ENCODE data around the gene DNHD1.
"Not testable (repeated sequence)": the region's sequence is repeated elsewhere in the genome, so short reads cannot be mapped to it uniquely, and the experiment has no call there.

DNHD1 gene

GRCh38 chr11:6504166-6504565 is 7.1 kb downstream of the DNHD1 start:
- H3K36me3 ChIP-seq (ENCODE audit: control insufficient read depth, low read depth, low read length) = no peaks in the 10 kb centered on the region
- no peaks in the 10 kb centered on the region for H3K9me3 ChIP-seq (ENCODE audit: control insufficient read depth, low read depth, low read length)
- no peak overlapping the region for H3K27ac ChIP-seq (ENCODE audit: low read length)

GRCh38 chr11:6505577-6506240 is 8.6 kb downstream of the DNHD1 start:
- Histone ChIP-seq H3K27ac (ENCODE audit: low read length) (no peak overlapping the region), H3K27me3 (ENCODE audit: control insufficient read depth, insufficient read depth, low read length) (no peaks in the 10 kb centered on the region), H3K4me3 (ENCODE audit: low read length) (no peak overlapping the region), H3K9me3 (ENCODE audit: control insufficient read depth, low read depth, low read length) (no peaks in the 10 kb centered on the region), H3K4me1 (ENCODE audit: control insufficient read depth, low read depth, low read length) (no peaks in the 10 kb centered on the region), H3K9ac (ENCODE audit: low read length) (no peak overlapping the region), H3K36me3 (ENCODE audit: control insufficient read depth, low read depth, low read length) (no peaks in the 10 kb centered on the region)

More at GRCh38 chr11:6504166-6504565, 7.1 kb downstream of the DNHD1 start:
- Histone ChIP-seq H3K4me3 (ENCODE audit: low read length) (no peak overlapping the region), H3K4me1 (ENCODE audit: control insufficient read depth, low read depth, low read length) (no peaks in the 10 kb centered on the region), H3K9ac (ENCODE audit: low read length) (no peak overlapping the region), H3K27me3 (ENCODE audit: control insufficient read depth, insufficient read depth, low read length) (no peaks in the 10 kb centered on the region)

- Histone ChIP-seq H3K9me3 (ENCODE audit: control insufficient read depth, low read depth, low read length) (no peaks in the 10 kb centered on the region), H3K4me1 (ENCODE audit: control insufficient read depth, low read depth, low read length) (no peaks in the 10 kb centered on the region), H3K4me3 (ENCODE audit: low read length) (no peak overlapping the region), H3K27ac (ENCODE audit: low read length) (no peak overlapping the region), H3K27me3 (ENCODE audit: control insufficient read depth, insufficient read depth, low read length) (no peaks in the 10 kb centered on the region), H3K9ac (ENCODE audit: low read length) (no peak overlapping the region), H3K36me3 (ENCODE audit: control insufficient read depth, low read depth, low read length) (peaks cover 6% of the 10 kb centered on the region)
Observed at GRCh38 chr11:6516865-6517264, 19.8 kb downstream of the DNHD1 start.

GRCh38 chr11:6520265-6520664 is 23.2 kb downstream of the DNHD1 start:
- Histone ChIP-seq H3K9ac (ENCODE audit: low read length) (no peak overlapping the region), H3K9me3 (ENCODE audit: control insufficient read depth, low read depth, low read length) (no peaks in the 10 kb centered on the region), H3K4me1 (ENCODE audit: control insufficient read depth, low read depth, low read length) (no peaks in the 10 kb centered on the region), H3K36me3 (ENCODE audit: control insufficient read depth, low read depth, low read length) (peaks cover 6% of the 10 kb centered on the region), H3K27ac (ENCODE audit: low read length) (no peak overlapping the region), H3K27me3 (ENCODE audit: control insufficient read depth, insufficient read depth, low read length) (no peaks in the 10 kb centered on the region), H3K4me3 (ENCODE audit: low read length) (no peak overlapping the region)

- not testable (repeated sequence) for H3K4me3 ChIP-seq (ENCODE audit: low read length); H3K27ac ChIP-seq (ENCODE audit: low read length); H3K9me3 ChIP-seq (ENCODE audit: control insufficient read depth, low read depth, low read length); H3K27me3 ChIP-seq (ENCODE audit: control insufficient read depth, insufficient read depth, low read length); H3K36me3 ChIP-seq (ENCODE audit: control insufficient read depth, low read depth, low read length); H3K4me1 ChIP-seq (ENCODE audit: control insufficient read depth, low read depth, low read length); H3K9ac ChIP-seq (ENCODE audit: low read length)
Observed at GRCh38 chr11:6521946-6522345, 24.9 kb downstream of the DNHD1 start.

- Histone ChIP-seq H3K36me3 (ENCODE audit: control insufficient read depth, low read depth, low read length) (peaks cover 6% of the 10 kb centered on the region), H3K9ac (ENCODE audit: low read length) (no peak overlapping the region), H3K4me3 (ENCODE audit: low read length) (no peak overlapping the region), H3K27ac (ENCODE audit: low read length) (no peak overlapping the region), H3K9me3 (ENCODE audit: control insufficient read depth, low read depth, low read length) (no peaks in the 10 kb centered on the region), H3K4me1 (ENCODE audit: control insufficient read depth, low read depth, low read length) (no peaks in the 10 kb centered on the region), H3K27me3 (ENCODE audit: control insufficient read depth, insufficient read depth, low read length) (no peaks in the 10 kb centered on the region)
Observed at GRCh38 chr11:6523253-6523652, 26.2 kb downstream of the DNHD1 start.

- H3K9ac ChIP-seq (ENCODE audit: low read length) = no peak overlapping the region
- H3K36me3 ChIP-seq (ENCODE audit: control insufficient read depth, low read depth, low read length) = no peaks in the 10 kb centered on the region
- H3K27ac ChIP-seq (ENCODE audit: low read length) = no peak overlapping the region
- H3K4me1 ChIP-seq (ENCODE audit: control insufficient read depth, low read depth, low read length) = no peaks in the 10 kb centered on the region
- no peaks in the 10 kb centered on the region for H3K27me3 ChIP-seq (ENCODE audit: control insufficient read depth, insufficient read depth, low read length)
- H3K9me3 ChIP-seq (ENCODE audit: control insufficient read depth, low read depth, low read length) = no peaks in the 10 kb centered on the region
- H3K4me3 ChIP-seq (ENCODE audit: low read length) = no peak overlapping the region
Observed at GRCh38 chr11:6526411-6527135, 29.5 kb downstream of the DNHD1 start.

- Histone ChIP-seq H3K36me3 (ENCODE audit: control insufficient read depth, low read depth, low read length) (no peaks in the 10 kb centered on the region), H3K4me3 (ENCODE audit: low read length) (no peak overlapping the region), H3K4me1 (ENCODE audit: control insufficient read depth, low read depth, low read length) (no peaks in the 10 kb centered on the region), H3K27me3 (ENCODE audit: control insufficient read depth, insufficient read depth, low read length) (no peaks in the 10 kb centered on the region), H3K27ac (ENCODE audit: low read length) (no peak overlapping the region), H3K9me3 (ENCODE audit: control insufficient read depth, low read depth, low read length) (no peaks in the 10 kb centered on the region), H3K9ac (ENCODE audit: low read length) (no peak overlapping the region)
Observed at GRCh38 chr11:6529266-6529665, 32.2 kb downstream of the DNHD1 start.

GRCh38 chr11:6530848-6531247 is 33.8 kb downstream of the DNHD1 start:
- Histone ChIP-seq H3K4me1 (ENCODE audit: control insufficient read depth, low read depth, low read length) (no peaks in the 10 kb centered on the region), H3K27me3 (ENCODE audit: control insufficient read depth, insufficient read depth, low read length) (no peaks in the 10 kb centered on the region), H3K36me3 (ENCODE audit: control insufficient read depth, low read depth, low read length) (no peaks in the 10 kb centered on the region), H3K4me3 (ENCODE audit: low read length) (no peak overlapping the region), H3K9me3 (ENCODE audit: control insufficient read depth, low read depth, low read length) (no peaks in the 10 kb centered on the region), H3K9ac (ENCODE audit: low read length) (no peak overlapping the region), H3K27ac (ENCODE audit: low read length) (no peak overlapping the region)

GRCh38 chr11:6531267-6531752 is 34.2 kb downstream of the DNHD1 start:
- Histone ChIP-seq H3K4me1 (ENCODE audit: control insufficient read depth, low read depth, low read length) (no peaks in the 10 kb centered on the region), H3K36me3 (ENCODE audit: control insufficient read depth, low read depth, low read length) (no peaks in the 10 kb centered on the region), H3K9ac (ENCODE audit: low read length) (no peak overlapping the region), H3K27me3 (ENCODE audit: control insufficient read depth, insufficient read depth, low read length) (no peaks in the 10 kb centered on the region), H3K27ac (ENCODE audit: low read length) (no peak overlapping the region), H3K9me3 (ENCODE audit: control insufficient read depth, low read depth, low read length) (no peaks in the 10 kb centered on the region), H3K4me3 (ENCODE audit: low read length) (no peak overlapping the region)

GRCh38 chr11:6538456-6538855 is 41.4 kb downstream of the DNHD1 start:
- H3K27ac ChIP-seq (ENCODE audit: low read length) = no peak overlapping the region
- H3K9ac ChIP-seq (ENCODE audit: low read length) = no peak overlapping the region
- H3K4me3 ChIP-seq (ENCODE audit: low read length) = no peak overlapping the region
- no peaks in the 10 kb centered on the region for H3K36me3 ChIP-seq (ENCODE audit: control insufficient read depth, low read depth, low read length)
- H3K4me1 ChIP-seq (ENCODE audit: control insufficient read depth, low read depth, low read length) = no peaks in the 10 kb centered on the region
- no peaks in the 10 kb centered on the region for H3K27me3 ChIP-seq (ENCODE audit: control insufficient read depth, insufficient read depth, low read length)
- no peaks in the 10 kb centered on the region for H3K9me3 ChIP-seq (ENCODE audit: control insufficient read depth, low read depth, low read length)

GRCh38 chr11:6538945-6539344 is 41.9 kb downstream of the DNHD1 start:
- no peak overlapping the region for H3K4me3 ChIP-seq (ENCODE audit: low read length)
- no peaks in the 10 kb centered on the region for H3K36me3 ChIP-seq (ENCODE audit: control insufficient read depth, low read depth, low read length)
- no peaks in the 10 kb centered on the region for H3K27me3 ChIP-seq (ENCODE audit: control insufficient read depth, insufficient read depth, low read length)
- H3K9ac ChIP-seq (ENCODE audit: low read length) = no peak overlapping the region
- H3K9me3 ChIP-seq (ENCODE audit: control insufficient read depth, low read depth, low read length) = no peaks in the 10 kb centered on the region
- no peaks in the 10 kb centered on the region for H3K4me1 ChIP-seq (ENCODE audit: control insufficient read depth, low read depth, low read length)
- no peak overlapping the region for H3K27ac ChIP-seq (ENCODE audit: low read length)

All from iPS-18a (cell line).